D721Med (cell line): Measurements from ENCODE around the gene ATP6V0E1.

Experiments
- DNase-seq: peaks from one replicate; pipeline ENCODE4 v3.0.0; 2011; ENCODE audit warnings: low spot score; ENCODE audit not compliant: insufficient read length
- FAIRE-seq: peaks from 2 replicates; lab custom pipeline; 2011; peaks lifted over from hg19 to GRCh38; lab: Jason Lieb, UNC
- CTCF ChIP-seq: IDR thresholded peaks from 2 replicates; pipeline ENCODE4 v1.5.1; 2012; ENCODE audit warnings: mild to moderate bottlenecking, control low read depth; ENCODE audit not compliant: insufficient read depth; ENCODE audit errors: missing control alignments

ATP6V0E1 gene

GRCh38 chr5:172956228-172956627 lies 27.3 kb upstream of the ATP6V0E1 start:
- FAIRE-seq (no peak), DNase-seq (no peak)
- TF ChIP-seq CTCF = no peak

GRCh38 chr5:172956936-172957335 lies 26.6 kb upstream of the ATP6V0E1 start:
- no peak for TF ChIP-seq CTCF
- no peak for FAIRE-seq
- no peak for DNase-seq

GRCh38 chr5:172957458-172957857 lies 26.1 kb upstream of the ATP6V0E1 start:
- TF ChIP-seq CTCF = no peak
- DNase-seq (no peak), FAIRE-seq (no peak)

- DNase-seq = peak; percentile 72
- FAIRE-seq = no peak
- TF ChIP-seq CTCF = no peak
Observed at GRCh38 chr5:172958331-172959046, 25.1 kb upstream of the ATP6V0E1 start.

- DNase-seq = no peak
- no peak for FAIRE-seq
- TF ChIP-seq CTCF = no peak
Observed at GRCh38 chr5:172959824-172960799, 23.5 kb upstream of the ATP6V0E1 start.

GRCh38 chr5:172969921-172970320 lies 13.7 kb upstream of the ATP6V0E1 start:
- DNase-seq = no peak
- FAIRE-seq = no peak
- no peak for TF ChIP-seq CTCF
